HG02973 (cell line): ENCODE measurements around the gene TTC23.

ENCODE experiments used
- ATAC-seq: cut with Tn5 transposase; IDR thresholded peaks from one replicate; pipeline ENCODE4 v1.9.1; 2021; ENCODE audit warnings: moderate library complexity; ENCODE audit not compliant: unreplicated experiment

The TTC23 gene

DNA sequence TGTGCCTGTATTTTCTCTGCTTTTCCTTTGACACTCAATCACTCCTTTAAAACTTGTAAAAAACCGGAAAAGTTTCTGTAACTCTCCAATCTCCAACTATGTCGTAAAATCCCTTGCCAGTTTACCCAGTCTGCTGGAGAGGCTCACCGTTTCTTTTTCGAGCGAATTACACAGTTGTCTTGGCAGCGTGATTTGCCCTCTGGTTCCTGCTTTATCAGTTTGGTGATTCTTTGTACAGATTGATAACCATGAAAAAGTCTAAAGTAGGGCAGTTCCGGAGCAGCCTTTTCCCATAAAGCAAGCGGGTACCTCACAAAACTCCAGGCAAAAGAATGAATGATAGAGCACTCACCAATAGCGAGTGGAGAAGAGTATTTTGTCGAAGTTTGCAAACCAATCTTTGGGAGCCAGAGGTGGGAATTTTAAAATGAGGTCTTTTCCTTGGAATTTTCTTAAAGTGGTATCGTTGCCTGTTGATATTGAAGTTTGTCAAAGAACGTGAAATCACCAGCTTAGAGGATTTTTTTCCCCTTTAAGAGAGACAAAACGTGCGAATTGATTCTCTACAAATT is at the start of gene TTC23:
Gene TTC23 (minus strand): TSS at position 312 of the 572 bp plus-strand sequence. CDS start 20,869 bp downstream, outside the sequence.
- ATAC-seq, result no peak

DNA sequence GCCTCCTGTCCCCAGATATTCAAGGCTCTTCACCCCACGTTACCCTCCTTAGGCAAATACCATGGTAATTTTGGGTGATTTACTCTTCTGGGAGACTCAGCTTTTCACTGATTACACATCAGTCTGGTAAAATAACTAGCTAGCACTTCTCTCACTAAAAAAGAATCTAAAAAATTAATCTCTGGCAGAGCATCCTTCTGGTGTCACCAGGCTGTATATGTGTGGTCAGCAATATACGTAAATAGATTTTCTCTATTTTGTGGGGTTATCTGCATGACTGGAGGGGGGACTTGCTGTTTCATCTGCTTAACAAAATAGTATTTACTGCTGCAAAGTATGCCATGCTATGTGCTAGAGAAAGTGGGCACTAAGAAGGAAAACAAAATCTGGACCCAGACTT is 47.0 kb upstream of the TTC23 start:
- ATAC-seq, result no peak

- ATAC-seq, result no peak
These were observed 46.5 kb upstream of the TTC23 start for GRCh38 chr15:99295840-99296239.

GRCh38 chr15:99291643-99292042 is 42.3 kb upstream of the TTC23 start:
- ATAC-seq, result no peak

GRCh38 chr15:99283717-99284116 is 34.3 kb upstream of the TTC23 start:
- ATAC-seq, result no peak

- ATAC-seq, result no peak
These were observed 33.2 kb upstream of the TTC23 start for GRCh38 chr15:99282586-99282985.

GRCh38 chr15:99282121-99282520 is 32.7 kb upstream of the TTC23 start:
- no peak for ATAC-seq

DNA sequence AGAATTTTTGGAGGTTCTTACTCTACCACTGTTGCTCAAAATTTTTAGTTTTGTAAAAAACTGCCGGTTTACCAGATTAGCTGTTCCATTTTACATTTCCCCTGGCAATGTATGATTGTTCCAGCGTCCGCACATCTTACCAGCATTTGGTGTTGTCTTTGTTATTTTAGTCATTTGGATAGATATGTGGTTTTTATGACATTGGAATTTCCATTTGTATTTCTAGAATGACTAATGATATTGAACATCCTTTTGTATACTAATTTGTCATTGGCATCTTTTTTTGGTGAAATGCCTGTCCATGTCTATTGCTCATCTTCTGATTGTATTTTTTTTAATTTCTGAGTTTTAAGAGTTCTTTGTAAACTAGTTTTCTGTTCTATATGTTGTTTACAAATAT is 30.4 kb upstream of the TTC23 start:
- no peak for ATAC-seq

DNA sequence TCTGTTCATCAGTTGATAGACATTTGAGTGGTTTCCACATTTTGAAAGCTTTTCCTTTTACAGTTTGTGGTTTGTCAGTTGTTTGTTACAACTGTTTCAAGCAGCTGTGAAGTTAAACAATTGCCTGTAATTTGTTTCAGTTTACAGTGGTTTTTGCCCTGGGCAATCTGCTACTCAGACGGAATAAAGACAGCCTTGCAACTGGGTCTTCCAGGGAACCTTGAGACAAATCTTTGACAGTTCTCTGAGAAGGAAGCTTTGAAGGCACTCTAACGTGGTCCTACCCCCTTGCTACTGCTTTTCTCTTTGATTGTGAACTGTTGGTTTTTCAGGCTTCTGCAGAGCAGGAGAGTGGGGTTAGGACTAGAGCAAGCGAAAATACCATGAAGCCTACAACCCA is 29.9 kb upstream of the TTC23 start:
- no peak for ATAC-seq

DNA sequence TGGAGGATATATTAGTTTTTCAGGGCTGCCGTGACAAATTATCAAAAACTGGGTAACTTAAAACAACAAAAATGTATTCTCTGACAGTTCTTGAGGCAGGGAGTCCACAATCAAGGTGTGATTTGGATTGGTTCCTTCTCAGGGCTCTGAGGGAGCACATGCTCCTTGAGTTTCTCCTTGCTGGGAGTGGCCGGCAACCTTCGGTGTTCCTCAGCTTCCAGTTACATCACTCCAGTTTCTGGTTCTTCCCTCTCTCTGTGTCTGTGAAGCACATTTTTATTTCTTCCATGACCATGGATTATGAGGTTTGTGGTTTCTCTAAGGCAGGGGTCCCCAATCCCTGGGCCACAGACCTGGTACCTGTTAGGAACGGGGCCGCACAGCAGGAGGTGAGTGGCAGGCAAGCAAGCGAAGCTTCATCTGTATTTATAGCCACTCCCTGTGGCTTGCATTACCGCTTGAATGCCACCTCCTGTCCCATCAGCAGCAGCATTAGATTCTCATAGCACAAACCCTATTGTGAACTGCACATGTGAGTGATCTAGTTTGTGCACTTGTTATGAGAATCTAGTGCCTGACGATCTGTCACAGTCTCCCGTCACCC is 26.2 kb upstream of the TTC23 start:
- no peak for ATAC-seq

- ATAC-seq, result no peak
These were observed 25.7 kb upstream of the TTC23 start for GRCh38 chr15:99275061-99275460.

- ATAC-seq, result no peak
These were observed 24.4 kb upstream of the TTC23 start for GRCh38 chr15:99273801-99274200.

- no peak for ATAC-seq
These were observed 19.1 kb upstream of the TTC23 start for GRCh38 chr15:99268431-99268830.

DNA sequence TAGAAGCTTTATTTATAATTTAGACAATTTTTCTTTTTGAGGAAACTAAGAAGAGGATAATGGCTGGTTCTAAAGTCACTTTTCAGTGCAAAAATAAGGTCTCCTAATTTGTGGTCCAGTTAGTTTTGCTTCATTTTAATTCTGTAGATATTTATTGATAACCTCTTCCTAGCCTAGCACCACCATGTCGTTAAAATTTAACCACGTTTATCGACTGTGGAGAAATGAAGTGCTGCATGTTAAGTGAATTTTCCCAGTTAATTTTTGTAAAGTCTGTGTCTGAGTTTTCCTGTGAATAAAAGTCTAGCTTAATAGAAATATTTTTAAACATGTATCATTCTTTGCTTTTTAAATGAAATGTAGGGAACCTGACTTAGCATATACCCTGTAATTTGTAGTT is 18.6 kb upstream of the TTC23 start:
- ATAC-seq, result no peak

- ATAC-seq, result no peak
These were observed 16.2 kb upstream of the TTC23 start for GRCh38 chr15:99265541-99266070.

- no peak for ATAC-seq
These were observed 14.7 kb upstream of the TTC23 start for GRCh38 chr15:99264125-99264524.

- ATAC-seq, result no peak
These were observed 7.8 kb upstream of the TTC23 start for GRCh38 chr15:99257107-99257750.

- ATAC-seq, result no peak
These were observed 4.2 kb upstream of the TTC23 start for GRCh38 chr15:99253381-99254090.

GRCh38 chr15:99252326-99252725 is 2.9 kb upstream of the TTC23 start:
- no peak for ATAC-seq

- ATAC-seq, result peak; percentile 90
These were observed 1.8 kb upstream of the TTC23 start, which contains the start of gene LRRC28 for GRCh38 chr15:99250857-99251841. Gene LRRC28, plus strand, starts transcription at chr15:99251481. Its CDS starts 4,477 bp downstream, at chr15:99255958.
